HG03135 (cell line): ENCODE results near the gene CCR2.
"Not testable (repeated sequence)": the region's sequence is repeated elsewhere in the genome, so short reads cannot be mapped to it uniquely, and the experiment has no call there.

ENCODE experiments used
- ATAC-seq: cut with Tn5 transposase; IDR thresholded peaks from one replicate; pipeline ENCODE4 v1.9.1; 2021; ENCODE audit warnings: mild to moderate bottlenecking, moderate library complexity; ENCODE audit not compliant: unreplicated experiment

Gene CCR2

GRCh38 chr3:46375814-46376213 lies 21.9 kb downstream of the CCR2 start:
- no peak for ATAC-seq

GRCh38 chr3:46378426-46378942 lies 24.6 kb downstream of the CCR2 start:
- ATAC-seq = no peak

DNA sequence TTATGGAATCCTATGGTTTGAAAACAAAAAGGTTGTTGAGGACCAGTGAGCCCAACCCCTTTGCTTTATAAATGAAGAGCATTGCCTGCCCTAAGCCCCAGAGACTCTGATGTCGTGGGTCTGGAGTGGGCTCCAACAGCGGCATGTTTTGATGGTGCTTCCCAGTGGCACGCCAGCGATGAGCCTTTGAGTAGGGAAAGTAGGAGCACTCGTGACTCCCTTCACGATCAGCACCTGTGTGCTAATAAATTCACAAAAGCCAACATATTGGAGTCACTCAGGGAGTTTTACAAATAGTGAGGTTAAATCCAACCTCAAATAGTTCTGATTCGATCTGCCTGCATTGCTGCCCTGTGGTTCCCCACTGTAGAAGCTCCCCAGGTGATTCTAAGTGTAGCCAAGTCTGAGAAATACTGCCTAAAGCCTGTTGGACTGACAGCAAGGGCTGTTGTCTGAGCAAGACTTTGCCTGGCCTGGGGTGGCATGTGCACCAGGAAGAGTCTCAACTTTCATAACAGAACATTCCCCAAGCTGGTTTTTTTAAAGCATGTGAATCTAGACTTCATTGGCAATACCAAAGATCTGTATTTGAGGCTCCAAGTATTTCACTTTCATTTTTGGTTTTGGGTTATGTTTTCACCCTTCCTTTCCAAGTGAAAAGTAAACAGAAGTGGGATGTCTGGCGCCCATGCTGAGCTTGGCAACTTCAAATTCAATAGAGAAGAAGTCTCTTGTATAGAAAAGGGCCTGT lies 26.7 kb downstream of the CCR2 start:
- ATAC-seq = no peak

DNA sequence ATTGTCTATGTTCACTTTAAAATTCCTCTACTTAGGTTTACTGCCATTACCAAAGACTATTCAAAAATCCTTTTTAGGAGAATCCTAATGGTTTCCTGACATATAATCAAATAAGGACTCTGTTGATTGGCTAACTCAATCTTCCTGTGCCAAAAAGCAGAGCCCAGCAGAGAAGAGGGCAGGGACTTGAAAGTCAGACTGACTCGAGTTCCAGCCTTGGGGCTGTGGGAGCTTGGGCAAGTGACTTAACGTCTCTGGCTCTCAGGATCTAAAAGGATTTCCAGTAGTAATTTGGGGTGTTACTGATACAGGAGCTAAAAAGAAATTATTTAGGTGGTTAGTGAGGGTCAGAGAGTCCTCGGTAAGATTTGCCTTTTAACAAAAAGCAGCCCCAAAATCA lies 27.7 kb downstream of the CCR2 start:
- no peak for ATAC-seq

DNA sequence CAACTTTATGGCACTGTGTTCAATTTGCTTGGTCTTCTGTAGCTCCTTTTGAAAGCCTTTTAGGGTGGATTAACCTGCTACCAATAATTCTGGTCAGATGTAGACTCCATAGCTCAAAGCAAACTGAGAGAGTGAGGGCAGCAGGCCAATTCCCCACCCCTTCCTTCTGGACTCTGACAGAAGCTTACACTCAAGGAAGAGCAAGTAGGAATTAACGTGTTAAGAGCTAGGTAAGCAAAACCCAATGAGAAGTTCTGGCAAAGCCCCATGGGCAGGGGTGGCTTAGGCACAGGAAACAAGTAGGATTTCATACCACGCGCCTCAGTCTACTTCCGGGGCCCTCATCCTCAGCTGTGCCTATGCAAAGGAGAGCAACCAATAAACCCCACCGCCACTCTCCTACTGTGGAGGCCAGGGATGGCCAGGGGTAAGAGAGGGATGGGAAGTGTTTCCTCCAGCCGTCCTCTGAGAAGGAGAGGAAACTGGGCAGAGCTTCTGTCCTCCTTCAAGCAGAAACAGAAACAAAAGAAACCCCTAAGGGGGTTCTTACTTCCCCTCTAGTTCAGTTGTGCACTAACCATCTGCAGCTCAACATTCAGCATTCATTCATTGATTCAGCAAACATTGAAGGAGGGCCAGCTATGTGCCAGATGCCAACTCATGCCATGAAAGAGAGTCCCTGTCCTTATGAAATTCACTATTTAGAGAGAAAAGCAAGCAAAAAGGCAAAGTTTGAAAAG lies 29.5 kb downstream of the CCR2 start:
- no peak for ATAC-seq

DNA sequence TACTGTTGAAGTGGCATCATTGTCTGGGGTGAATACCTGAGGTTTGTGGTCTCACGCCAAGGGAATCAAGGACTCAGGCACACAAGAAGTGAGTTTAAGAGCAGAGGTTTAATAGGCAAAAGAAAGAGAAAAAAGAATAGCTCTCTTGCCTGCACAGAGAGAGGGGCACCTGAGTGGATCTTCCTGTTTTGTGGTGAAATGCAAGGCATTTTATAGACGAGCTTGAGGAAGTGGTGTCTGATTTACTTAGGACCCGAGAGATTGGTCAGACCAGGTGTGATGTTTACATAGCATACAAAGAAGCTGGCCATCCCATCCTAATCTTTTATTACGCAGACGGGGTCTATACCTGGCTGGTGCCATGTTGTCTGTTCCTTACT lies 30.0 kb downstream of the CCR2 start:
- ATAC-seq = no peak

DNA sequence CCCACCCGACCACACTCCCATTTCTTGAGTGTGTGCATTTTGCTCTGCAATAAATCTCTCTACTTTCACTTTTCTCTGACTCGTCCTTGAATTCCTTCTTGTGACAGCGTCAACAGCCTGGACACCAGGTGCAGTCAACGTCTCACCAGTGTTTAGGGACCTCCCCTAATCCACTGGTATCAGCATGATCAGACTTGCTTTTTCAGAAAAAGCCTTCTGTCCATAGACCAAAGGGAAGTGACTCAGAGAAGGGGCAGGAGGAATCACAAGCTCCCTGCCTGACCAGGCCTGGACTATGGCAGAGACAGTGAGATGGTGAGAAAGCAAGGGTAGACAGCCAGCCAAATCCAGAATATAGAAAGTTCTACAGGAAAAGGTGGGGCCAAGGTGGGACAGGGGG lies 32.3 kb downstream of the CCR2 start:
- ATAC-seq = no peak

DNA sequence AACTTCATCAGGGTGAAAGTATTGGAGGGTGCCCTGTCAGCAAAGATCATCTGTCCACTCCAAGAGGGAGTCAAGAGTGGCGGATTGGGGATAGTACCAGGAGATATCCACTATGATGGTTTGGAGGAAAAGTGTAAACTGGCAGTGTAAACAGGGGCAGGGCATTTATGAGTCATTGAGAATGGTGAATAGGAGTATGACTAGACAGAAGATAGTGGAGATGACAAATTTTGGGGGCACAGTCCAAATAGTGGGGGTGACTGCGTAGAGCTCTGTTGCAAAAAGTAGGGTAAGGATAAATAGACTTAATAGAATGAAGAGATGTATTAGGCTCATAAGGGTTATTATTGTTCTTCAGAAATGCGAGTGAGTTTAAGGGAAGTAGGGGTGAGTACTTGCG lies 34.9 kb downstream of the CCR2 start:
- ATAC-seq = not testable (repeated sequence)

DNA sequence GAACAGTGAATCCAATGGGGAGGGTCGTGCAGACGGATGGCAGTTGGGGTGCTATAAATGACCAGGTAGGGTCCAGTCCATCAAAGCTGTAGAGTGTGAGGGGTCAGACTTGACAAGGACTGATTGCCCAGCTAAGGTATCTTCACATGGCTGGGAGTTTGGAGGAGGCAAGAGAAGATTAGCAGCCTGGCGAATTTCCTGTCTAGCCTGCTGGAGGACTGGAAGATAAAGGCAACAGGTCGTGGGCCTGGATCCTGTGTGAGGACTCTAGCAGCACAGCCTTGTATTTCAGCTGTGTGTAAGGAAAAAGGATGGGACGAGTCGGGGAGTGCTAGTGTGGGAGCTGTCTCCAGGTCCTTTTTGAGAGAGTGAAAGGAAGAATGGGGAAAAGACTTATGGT lies 35.4 kb downstream of the CCR2 start:
- no peak for ATAC-seq

- ATAC-seq = not testable (repeated sequence)
Observed at GRCh38 chr3:46391526-46391925, 37.6 kb downstream of the CCR2 start.

- ATAC-seq = no peak
Observed at GRCh38 chr3:46393011-46393410, 39.1 kb downstream of the CCR2 start.

DNA sequence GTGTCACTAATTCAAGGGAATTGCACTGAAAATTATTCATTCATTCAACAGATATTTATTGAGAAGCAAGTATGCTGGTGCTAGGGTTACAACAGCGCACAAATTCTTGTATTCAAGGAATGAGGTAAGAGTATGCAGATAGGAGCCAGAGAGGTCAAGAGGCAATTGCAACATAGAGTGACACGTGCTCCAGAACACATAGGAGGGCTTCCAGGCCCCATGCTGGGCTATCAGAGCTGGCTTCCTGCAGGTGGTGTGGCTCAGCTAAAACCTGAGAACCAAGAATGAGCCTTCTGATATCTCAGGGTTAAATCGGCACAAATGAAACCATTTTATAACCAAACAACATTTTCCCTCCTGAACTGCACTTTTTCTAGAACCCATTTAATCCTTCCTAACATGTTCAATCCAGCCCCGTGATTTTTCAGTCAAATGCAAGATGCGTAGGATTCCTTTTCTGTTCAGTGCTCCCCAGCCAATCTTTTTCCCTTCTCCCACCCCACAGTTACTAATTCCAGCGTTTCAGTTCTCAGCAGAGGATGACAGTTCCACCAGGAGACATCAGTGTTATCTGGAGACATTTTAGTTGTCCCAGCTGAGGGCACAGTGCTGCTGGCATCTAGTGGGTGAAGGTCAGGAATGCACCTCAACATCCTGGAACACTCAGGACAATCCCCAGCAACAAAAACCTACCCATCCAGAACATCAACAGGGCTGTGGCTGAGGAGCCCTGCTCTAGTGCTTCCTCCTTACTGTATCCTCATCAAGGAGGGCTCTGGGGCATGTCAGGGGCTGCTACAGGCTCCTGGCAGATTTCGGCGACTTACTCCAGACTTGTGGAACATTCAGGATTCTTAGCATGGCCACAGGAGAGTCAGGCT lies 39.9 kb downstream of the CCR2 start:
- no peak for ATAC-seq

DNA sequence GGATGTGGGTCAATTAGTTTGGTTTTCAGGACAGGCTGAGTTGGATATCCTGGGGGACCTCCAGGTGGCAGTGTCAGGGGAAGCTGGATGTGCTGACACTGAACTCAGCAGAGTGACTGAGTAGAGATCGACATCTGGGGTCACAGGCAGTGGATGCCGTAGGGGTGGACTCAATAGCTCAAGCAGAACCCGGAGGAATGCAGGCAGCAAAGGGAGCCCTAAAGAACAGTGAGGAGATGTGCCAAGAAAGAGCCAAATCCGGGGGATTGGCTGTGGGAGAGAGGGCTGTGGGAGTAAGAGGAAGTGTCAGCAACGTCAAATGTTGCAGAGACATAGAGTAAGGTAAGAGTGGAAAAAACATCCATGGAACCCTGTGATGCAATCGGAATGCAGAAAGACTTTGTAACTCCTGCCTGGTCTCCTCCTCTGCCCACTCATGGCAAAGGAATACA lies 41.3 kb downstream of the CCR2 start:
- no peak for ATAC-seq

DNA sequence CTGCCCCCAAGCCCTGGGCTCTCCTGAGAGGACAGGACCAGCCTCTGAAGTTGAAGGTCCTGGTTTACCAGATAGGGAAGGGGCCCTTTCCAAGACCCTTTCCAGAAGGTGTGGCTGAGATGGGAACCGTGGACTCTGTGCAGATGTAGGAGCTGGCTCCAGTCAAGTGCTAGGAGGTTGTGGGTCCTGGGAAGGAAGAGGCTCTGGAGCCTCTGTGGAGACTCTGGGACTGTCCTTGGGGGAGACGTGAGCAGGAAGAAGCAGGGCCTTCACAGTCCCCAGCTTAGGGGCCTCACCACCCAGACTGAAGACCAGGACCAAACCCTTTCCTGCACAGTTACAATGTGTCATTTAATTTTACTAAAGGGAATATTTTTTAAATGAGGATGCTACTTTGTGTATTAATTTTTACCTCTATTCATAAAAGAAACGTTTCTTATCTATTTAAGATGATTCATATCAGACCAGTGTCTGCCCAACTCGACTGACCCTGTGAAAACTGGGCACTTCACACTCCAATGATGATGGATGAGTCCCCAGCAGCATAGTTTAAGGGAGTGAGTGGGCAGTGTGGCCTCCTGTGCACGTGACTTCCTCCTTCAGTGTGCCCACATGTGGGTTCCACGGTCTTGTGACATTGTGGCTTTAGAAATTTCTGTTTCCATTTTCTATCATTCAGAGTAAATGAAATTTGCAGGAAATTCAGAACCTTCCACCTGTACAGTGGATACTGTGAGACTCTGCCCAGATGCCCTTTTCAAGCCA lies 42.0 kb downstream of the CCR2 start:
- no peak for ATAC-seq

GRCh38 chr3:46397111-46397510 lies 43.2 kb downstream of the CCR2 start:
- ATAC-seq = no peak

DNA sequence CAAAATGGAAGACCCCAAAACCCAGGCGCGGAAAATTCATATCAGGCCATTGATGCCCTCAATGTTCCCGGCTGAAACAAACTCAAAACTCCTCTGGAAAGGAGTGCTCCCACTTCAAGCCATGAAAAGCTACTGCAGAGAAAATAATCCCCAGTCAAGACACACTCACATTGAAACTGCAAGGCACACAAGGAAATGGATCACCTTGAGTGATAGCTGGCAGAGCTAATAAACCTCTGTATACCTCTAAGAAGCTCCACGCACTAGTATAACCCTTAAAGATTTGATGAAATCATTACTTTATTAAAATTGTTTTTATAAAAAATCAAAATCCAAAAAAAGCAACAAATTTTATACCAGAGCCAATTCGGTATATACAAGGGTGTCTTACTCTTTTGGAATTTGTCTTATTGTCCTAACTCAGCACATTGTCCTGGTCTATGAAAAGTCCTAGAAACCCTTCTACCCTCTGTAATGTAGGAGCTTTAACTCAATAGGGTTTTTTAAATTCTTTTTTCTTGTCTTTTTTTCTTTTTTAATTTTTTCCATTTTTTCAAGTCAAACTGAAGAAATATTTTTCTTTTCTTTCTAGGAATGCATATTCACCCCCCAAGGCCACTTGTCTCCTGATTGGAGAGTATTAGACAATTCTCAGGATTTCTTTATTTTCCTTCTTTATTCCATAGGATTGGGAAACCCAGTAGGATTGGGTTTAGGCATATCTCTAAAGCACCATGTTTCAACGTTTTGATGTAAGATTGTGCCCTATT lies 44.5 kb downstream of the CCR2 start:
- no peak for ATAC-seq

DNA sequence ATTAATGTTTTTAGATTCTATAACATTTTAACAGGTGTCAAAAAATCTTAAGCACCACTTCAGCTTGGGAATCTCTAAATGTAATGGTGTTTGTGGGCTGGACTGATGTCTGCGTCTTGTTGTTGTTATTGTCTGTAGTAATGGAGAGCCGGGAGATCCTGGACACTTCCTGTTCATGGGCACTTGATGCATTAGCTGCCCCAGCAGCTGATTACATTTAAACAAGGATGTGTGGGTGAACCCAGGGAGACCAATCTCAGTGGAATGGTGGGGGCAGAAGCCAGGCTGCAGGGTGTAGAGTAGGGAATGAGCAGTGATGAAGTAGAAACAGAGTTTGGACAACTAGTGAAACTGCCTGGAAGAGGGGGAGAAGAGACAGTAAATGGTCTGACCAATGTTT lies 45.2 kb downstream of the CCR2 start:
- no peak for ATAC-seq

DNA sequence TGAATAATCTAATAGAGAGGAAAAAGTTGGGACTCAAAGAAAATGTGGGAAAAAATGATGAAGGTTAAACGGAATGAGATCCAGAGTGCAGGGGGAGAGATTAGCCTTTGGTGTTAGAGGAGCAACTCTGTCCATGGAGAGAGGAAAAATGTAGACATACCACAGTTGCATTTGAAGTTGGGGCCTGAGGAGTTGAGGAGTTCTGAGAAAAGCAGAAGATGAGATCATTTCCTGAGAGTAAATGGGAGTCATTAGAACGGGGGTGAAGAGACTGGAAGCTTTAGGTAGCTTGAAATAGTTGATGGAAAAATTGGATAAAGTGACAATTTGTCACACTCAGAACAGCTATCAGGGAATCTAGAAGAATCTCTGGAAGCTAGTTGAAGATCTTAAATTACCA lies 45.6 kb downstream of the CCR2 start:
- ATAC-seq = no peak

DNA sequence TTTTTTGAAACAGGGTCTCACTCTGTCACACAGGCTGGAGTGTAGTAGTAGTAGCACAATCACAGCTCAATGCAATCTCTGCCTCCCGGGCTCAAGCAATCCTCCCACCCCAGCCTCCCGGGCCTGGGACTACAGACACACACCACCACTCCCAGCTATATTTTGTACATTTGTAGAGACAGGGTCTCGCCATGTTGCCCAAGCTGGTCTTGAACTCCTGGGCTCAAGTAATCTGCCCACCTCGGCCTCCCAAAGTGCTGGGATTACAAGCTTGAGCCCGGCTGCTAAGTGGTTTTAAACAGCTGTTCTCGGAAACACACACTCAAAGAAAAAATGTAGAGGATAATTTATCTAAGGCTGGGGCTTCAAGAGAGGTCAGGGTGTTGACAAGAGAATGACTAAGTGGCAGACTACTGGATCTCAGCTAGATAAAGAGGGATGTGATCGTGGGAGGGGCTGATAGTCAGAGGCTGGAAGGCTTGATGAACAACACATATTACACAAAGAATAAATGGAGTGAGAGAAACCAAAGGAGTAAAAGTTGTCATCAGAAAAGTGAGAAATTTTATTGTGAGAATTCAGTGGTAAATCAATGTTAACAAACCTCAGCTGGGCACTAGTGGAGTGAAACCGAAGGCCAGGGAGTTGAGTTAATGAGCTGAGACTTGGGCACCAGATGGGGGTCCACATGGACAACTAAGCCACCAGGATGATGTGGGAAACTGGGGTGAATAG lies 46.3 kb downstream of the CCR2 start:
- no peak for ATAC-seq
